PC-3 (cell line): ENCODE measurements around the gene HDAC4. TPM values are rescaled to one million over a fixed set of nuclear protein-coding genes. Genes with fewer than 3 reads are reported as not detected.
"Not testable (repeated sequence)": the region's sequence is repeated elsewhere in the genome, so short reads cannot be mapped to it uniquely, and the experiment has no call there.

Experiments
- ATAC-seq: fragments of 200-7000 bp; cut with Tn5 transposase; 2 replicates; pipeline ENCODE4 v1.9.1; 2020; ENCODE audit warnings: mild to moderate bottlenecking, moderate library complexity
- BruUV-seq: library from RNA; stranded (reverse); fragments of 400-500 nt; replicated peaks from 2 replicates; lab custom pipeline; 2021; lab: Mats Ljungman, UMichigan
- CTCF ChIA-PET: fragments of 300-600 bp; sonication (Branson Sonifier 250); formaldehyde crosslinking; loops from one replicate; lab custom pipeline; 2022; ENCODE audit warnings: antibody characterized with exemption; lab: Charles Lee
- POLR2A ChIA-PET: fragments of 300-600 bp; sonication (Branson Sonifier 250); formaldehyde crosslinking; loops from one replicate; lab custom pipeline; 2022; ENCODE audit warnings: antibody characterized with exemption; ENCODE audit not compliant: unreplicated experiment; lab: Charles Lee
- DNase-seq: peaks from one replicate; pipeline ENCODE4 v3.0.0-alpha.2; 2015
- H2AFZ ChIP-seq: fragments of 300-600 bp; sonication (generic); 2 replicates; pipeline ENCODE4 v1.6.0; 2016; ENCODE audit warnings: antibody characterized with exemption, low read length
- H3F3A ChIP-seq: fragments of 300-600 bp; sonication (generic); one replicate; pipeline ENCODE4 v1.6.0; 2017; ENCODE audit warnings: antibody characterized with exemption, low read length, control low read depth, mild to moderate bottlenecking; ENCODE audit not compliant: unreplicated experiment
- H3K27ac ChIP-seq: fragments of 300-600 bp; sonication (generic); 2 replicates; pipeline ENCODE4 v1.5.1; 2016; ENCODE audit warnings: mild to moderate bottlenecking, low read length
- H3K27me3 ChIP-seq: fragments of 300-600 bp; sonication (generic); 2 replicates; pipeline ENCODE4 v1.6.1; 2016; ENCODE audit warnings: low read length, mixed read lengths
- H3K36me3 ChIP-seq: fragments of 300-600 bp; sonication (generic); 2 replicates; pipeline ENCODE4 v1.6.1; 2016; ENCODE audit warnings: low read depth, mixed run types, low read length, mixed read lengths
- H3K4me1 ChIP-seq: fragments of 300-600 bp; sonication (generic); 2 replicates; pipeline ENCODE4 v1.5.1; 2016; ENCODE audit warnings: low read length; ENCODE audit not compliant: insufficient read depth
- H3K4me2 ChIP-seq: fragments of 300-600 bp; sonication (generic); 2 replicates; pipeline ENCODE4 v1.6.0; 2016; ENCODE audit warnings: low read length
- H3K4me3 ChIP-seq: fragments of 300-600 bp; sonication (generic); 2 replicates; pipeline ENCODE4 v1.5.1; 2016; ENCODE audit warnings: mild to moderate bottlenecking, low read length, mixed read lengths
- H3K79me2 ChIP-seq: fragments of 300-600 bp; sonication (generic); 2 replicates; pipeline ENCODE4 v1.6.1; 2017; ENCODE audit warnings: low read length, mixed read lengths
- H3K9ac ChIP-seq: fragments of 300-600 bp; sonication (generic); 2 replicates; pipeline ENCODE4 v1.6.0; 2016; ENCODE audit warnings: mild to moderate bottlenecking, low read length
- H3K9me2 ChIP-seq: fragments of 300-600 bp; sonication (generic); replicated peaks from 2 replicates; pipeline ENCODE4 v1.6.1; 2016; ENCODE audit warnings: mixed run types, low read length, mixed read lengths
- H3K9me3 ChIP-seq: fragments of 300-600 bp; sonication (generic); 2 replicates; pipeline ENCODE4 v1.6.1; 2016; ENCODE audit warnings: low read length, mixed read lengths
- H4K20me1 ChIP-seq: fragments of 300-600 bp; sonication (generic); 2 replicates; pipeline ENCODE4 v1.6.1; 2016; ENCODE audit warnings: low read length, mixed read lengths
- EZH2 ChIP-seq: fragments of 300-600 bp; sonication (generic); IDR thresholded peaks from one replicate; pipeline ENCODE4 v1.6.1; 2017; ENCODE audit warnings: antibody characterized with exemption, mild to moderate bottlenecking, low read length; ENCODE audit not compliant: unreplicated experiment
- EZH2phosphoT487 ChIP-seq: fragments of 300-600 bp; sonication (generic); IDR thresholded peaks from 2 replicates; pipeline ENCODE4 v1.6.1; 2018; ENCODE audit warnings: mild to moderate bottlenecking, antibody characterized with exemption, low read length, borderline replicate concordance
- intact Hi-C: fragments of 100-400 bp; cut with micrococcal nuclease; formaldehyde crosslinking; loops from 2 replicates; pipeline ENCODE4 v1.9.0; 2023
- total RNA-seq: library from RNA; depleted of rRNA; stranded (reverse); fragments of >200 nt; gene quantifications from 2 replicates; pipeline ENCODE4 v1.2.3, GENCODE V29; 2014
- TF ChIP-seq, protein P1 (sequence below): fragments of 300-600 bp; sonication (generic); conservative IDR thresholded peaks from 2 replicates; pipeline ENCODE4 v1.5.1; 2017; ENCODE audit warnings: antibody characterized with exemption, low read depth, mild to moderate bottlenecking, low read length

Gene HDAC4
- total RNA-seq, 1 experiment from 2014 or later, result 8.5 TPM

DNA sequence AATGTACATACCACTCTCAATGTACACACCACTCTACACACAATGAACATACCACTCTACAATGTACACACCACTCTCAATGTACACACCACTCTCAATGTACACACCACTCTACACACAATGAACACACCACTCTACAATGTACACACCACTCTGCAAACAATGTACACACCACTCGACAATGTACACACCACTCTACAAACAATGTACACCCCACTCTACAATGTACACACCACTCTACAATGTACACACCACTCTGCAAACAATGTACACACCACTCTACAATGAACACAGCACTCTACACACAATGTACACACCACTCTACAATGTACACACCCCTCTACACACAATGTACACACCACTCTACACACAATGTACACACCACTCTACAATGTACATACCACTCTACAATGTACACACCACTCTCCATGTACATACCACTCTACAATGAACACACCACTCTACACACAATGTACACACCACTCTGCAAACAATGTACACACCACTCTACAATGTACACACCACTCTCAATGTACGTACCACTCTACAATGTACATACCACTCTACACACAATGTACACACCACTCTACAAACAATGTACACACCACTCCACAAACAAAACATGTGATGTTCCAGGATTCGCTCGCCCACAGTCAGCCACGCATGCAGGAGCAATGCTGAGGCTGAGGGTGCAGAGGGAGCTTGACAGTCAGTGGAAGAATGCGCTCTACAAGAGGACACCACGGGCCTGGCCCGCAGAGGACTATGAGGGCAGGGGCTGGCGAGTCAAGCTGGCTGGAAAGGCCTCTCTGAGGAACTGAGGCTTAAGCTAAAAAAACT lies 118.2 kb downstream of the HDAC4 start:
- Histone ChIP-seq H3K9me2 (no peaks in the 10 kb centered on the region), H2AFZ (no peak overlapping the region), H3K4me1 (peaks cover 21% of the 10 kb centered on the region), H3K79me2 (peaks cover 21% of the 10 kb centered on the region), H3K27me3 (no peaks in the 10 kb centered on the region), H3K4me3 (no peak overlapping the region), H3K9me3 (no peaks in the 10 kb centered on the region), H3K4me2 (no peak overlapping the region), H3K36me3 (no peaks in the 10 kb centered on the region), H3K27ac (no peak overlapping the region), H3F3A (no peaks in the 10 kb centered on the region), H3K9ac (no peak overlapping the region), H4K20me1 (no peaks in the 10 kb centered on the region)
- DNase-seq (no peak), ATAC-seq (no peak)
- POLR2A ChIA-PET, result no interaction called here
- CTCF ChIA-PET, result no interaction called here
- TF ChIP-seq, protein P1, sequence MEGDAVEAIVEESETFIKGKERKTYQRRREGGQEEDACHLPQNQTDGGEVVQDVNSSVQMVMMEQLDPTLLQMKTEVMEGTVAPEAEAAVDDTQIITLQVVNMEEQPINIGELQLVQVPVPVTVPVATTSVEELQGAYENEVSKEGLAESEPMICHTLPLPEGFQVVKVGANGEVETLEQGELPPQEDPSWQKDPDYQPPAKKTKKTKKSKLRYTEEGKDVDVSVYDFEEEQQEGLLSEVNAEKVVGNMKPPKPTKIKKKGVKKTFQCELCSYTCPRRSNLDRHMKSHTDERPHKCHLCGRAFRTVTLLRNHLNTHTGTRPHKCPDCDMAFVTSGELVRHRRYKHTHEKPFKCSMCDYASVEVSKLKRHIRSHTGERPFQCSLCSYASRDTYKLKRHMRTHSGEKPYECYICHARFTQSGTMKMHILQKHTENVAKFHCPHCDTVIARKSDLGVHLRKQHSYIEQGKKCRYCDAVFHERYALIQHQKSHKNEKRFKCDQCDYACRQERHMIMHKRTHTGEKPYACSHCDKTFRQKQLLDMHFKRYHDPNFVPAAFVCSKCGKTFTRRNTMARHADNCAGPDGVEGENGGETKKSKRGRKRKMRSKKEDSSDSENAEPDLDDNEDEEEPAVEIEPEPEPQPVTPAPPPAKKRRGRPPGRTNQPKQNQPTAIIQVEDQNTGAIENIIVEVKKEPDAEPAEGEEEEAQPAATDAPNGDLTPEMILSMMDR, result no peak
- no peak for TF ChIP-seq EZH2phosphoT487
- no peak for TF ChIP-seq EZH2
- BruUV-seq, result no TSS peak
- intact Hi-C loops, result no loop called here

DNA sequence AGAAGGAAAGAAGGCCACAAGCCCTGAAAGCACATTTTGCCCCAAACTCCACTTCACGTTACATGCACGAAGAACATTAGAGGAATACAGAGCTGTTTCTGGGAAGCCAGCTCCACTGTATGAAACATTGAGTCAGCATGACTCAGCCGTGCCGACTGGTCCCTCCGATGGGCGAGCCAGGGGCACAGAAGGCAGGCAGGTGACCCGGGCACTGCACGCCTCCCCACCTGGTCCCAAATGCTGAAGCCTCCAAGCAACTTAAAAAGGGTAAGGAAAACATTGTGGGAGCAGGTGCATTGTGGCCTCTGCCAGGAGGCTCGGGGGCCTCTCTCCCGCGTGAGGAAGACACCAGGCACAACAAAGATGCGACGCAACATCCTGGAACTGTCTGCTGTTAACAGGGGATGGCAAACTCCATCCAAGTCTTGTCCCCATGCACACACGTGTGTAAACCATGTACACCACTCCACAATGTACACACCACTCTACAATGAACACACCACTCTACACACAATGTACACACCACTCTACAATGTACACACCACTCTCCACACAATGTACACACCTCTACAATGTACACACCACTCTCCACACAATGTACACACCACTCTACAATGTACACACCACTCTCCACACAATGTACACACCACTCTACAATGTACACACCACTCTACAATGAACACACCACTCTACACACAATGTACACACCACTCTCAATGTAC lies 120.4 kb downstream of the HDAC4 start:
- H2AFZ ChIP-seq, result peak overlapping the region; percentile 37
- CTCF ChIA-PET, result not testable (repeated sequence)

DNA sequence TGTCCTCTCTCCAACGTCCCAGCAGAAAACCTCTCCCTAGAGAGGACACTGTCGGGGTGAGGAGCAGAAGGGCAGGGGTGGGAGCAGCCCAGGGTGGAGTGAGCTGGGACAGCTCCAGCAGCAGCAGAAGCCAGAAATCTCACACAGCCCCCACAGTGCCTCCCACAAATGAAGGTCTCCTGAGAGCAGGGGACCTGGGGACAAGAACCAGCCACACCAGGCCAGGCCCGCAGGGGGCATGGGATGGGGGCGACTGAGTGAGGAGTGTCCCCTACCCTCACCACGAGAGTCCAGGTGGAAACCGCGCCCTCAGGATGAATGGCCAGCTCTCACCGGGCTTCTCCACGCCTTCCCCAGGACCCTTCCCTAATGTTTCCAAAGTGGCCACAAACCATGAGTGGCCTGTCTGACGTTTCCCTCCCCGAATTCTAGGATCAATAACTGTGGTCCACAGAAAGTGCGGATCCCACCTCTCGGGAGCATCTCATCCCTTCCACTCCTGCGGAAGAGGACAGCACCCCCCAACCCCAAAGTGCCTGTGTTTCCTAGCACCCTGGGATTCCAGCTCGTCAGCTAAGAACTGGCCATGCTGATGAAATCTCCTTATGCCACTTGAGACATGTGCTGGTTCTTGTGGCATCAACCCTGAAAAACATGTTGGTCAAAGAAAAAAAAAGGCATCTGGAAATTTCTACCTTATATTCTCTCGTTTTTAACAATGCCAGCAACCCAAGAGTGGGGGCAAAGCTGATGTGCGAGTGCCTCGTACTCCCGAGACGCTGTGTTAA lies 121.1 kb downstream of the HDAC4 start:
- intact Hi-C loops, result no loop called here
- H3K9me2 ChIP-seq, result no peaks in the 10 kb centered on the region
- no peaks in the 10 kb centered on the region for H3K9me3 ChIP-seq
- ATAC-seq (no peak), DNase-seq (no peak)
- H3K9ac ChIP-seq, result peak overlapping the region; percentile 24; the same call in 1 of the 2 replicates
- no peaks in the 10 kb centered on the region for H3K36me3 ChIP-seq
- peaks cover 30% of the 10 kb centered on the region for H3K4me1 ChIP-seq
- H3K4me3 ChIP-seq, result no peak overlapping the region
- H2AFZ ChIP-seq, result peak overlapping the region; percentile 37
- CTCF ChIA-PET, result no interaction called here
- H3F3A ChIP-seq, result no peaks in the 10 kb centered on the region
- H4K20me1 ChIP-seq, result no peaks in the 10 kb centered on the region
- TF ChIP-seq EZH2phosphoT487, result no peak
- TF ChIP-seq, protein P1, result no peak
- no peak for TF ChIP-seq EZH2
- peaks cover 38% of the 10 kb centered on the region for H3K79me2 ChIP-seq
- POLR2A ChIA-PET, result no interaction called here
- no peaks in the 10 kb centered on the region for H3K27me3 ChIP-seq
- H3K4me2 ChIP-seq, result peak overlapping the region; percentile 69
- TSS peak; percentile 33 for BruUV-seq
- H3K27ac ChIP-seq, result peak overlapping the region; percentile 80

More for the DNA sequence above, 120.4 kb downstream of the HDAC4 start:
- H3K27me3 ChIP-seq, H3F3A ChIP-seq, H3K9me2 ChIP-seq, H4K20me1 ChIP-seq, H3K9me3 ChIP-seq, H3K4me3 ChIP-seq, H3K36me3 ChIP-seq, BruUV-seq, intact Hi-C loops: not testable (repeated sequence)
- Histone ChIP-seq H3K79me2 (peaks cover 38% of the 10 kb centered on the region), H3K27ac (peak overlapping the region; percentile 80), H3K4me2 (peak overlapping the region; percentile 69), H3K4me1 (peaks cover 25% of the 10 kb centered on the region), H3K9ac (peak overlapping the region; percentile 24; the same call in 1 of the 2 replicates)
- POLR2A ChIA-PET, result interaction anchor here (0.6 kb wide), 1 partner anchor 129 kb away, joined by 3 read pairs; no protein-coding TSS in a partner anchor
- DNase-seq (peak; percentile 87), ATAC-seq (peak; percentile 96)
